ENCODE data around the gene SLC6A9.

Gene SLC6A9

GRCh38 chr1:44047131-44047530 is 15.9 kb upstream of the SLC6A9 start:
- DNase-seq: no peak

GRCh38 chr1:44045064-44045463 is 13.8 kb upstream of the SLC6A9 start:
- no peak for DNase-seq

GRCh38 chr1:44044071-44044801 is 13.0 kb upstream of the SLC6A9 start:
- no peak for DNase-seq

- DNase-seq: no peak
Measured at GRCh38 chr1:44043176-44044070, 12.2 kb upstream of the SLC6A9 start.

- no peak for DNase-seq
Measured at GRCh38 chr1:44040846-44041245, 9.6 kb upstream of the SLC6A9 start.

- no peak for DNase-seq
Measured at GRCh38 chr1:44040418-44040817, 9.2 kb upstream of the SLC6A9 start.

GRCh38 chr1:44038876-44039657 is 7.8 kb upstream of the SLC6A9 start:
- no peak for DNase-seq

- DNase-seq: no peak
Measured at GRCh38 chr1:44037154-44037553, 5.9 kb upstream of the SLC6A9 start.

- peak in 12 of 14 donors; percentile 23 to 74 (median 56) for DNase-seq
Measured at GRCh38 chr1:44036409-44037139, 5.3 kb upstream of the SLC6A9 start.

- DNase-seq: peak in 1 of 14 donors; percentile 26
Measured at GRCh38 chr1:44035726-44036408, 4.6 kb upstream of the SLC6A9 start.

GRCh38 chr1:44034976-44035716 is 3.9 kb upstream of the SLC6A9 start:
- DNase-seq: peak in 1 of 14 donors; percentile 3

GRCh38 chr1:44034423-44034822 is 3.2 kb upstream of the SLC6A9 start:
- no peak for DNase-seq

- peak in 1 of 14 donors; percentile 20 for DNase-seq
Measured at GRCh38 chr1:44033756-44034155, 2.5 kb upstream of the SLC6A9 start.

- DNase-seq: no peak
Measured at GRCh38 chr1:44033041-44033575, 1.8 kb upstream of the SLC6A9 start.

- no peak for DNase-seq
Measured at GRCh38 chr1:44032170-44032790, 1.0 kb upstream of the SLC6A9 start.

GRCh38 chr1:44030605-44031251 is 534 bp downstream of the SLC6A9 start:
- DNase-seq: peak in 12 of 14 donors; percentile 29 to 89 (median 70)

- DNase-seq: peak in 13 of 14 donors; percentile 63 to 96 (median 92)
Measured at GRCh38 chr1:44029911-44030604, 1.2 kb downstream of the SLC6A9 start.

- DNase-seq: no peak
Measured at GRCh38 chr1:44029260-44029910, 1.9 kb downstream of the SLC6A9 start.

All from C1 segment of cervical spinal cord (tissue), 14 donors.